Measurements from ENCODE around the gene HPS5.
A peak's percentile ranks its signal among the peaks of the same experiment; 100 is the strongest.
"Not testable (repeated sequence)": the region's sequence is repeated elsewhere in the genome, so short reads cannot be mapped to it uniquely, and the experiment has no call there.

The HPS5 gene, protein sequence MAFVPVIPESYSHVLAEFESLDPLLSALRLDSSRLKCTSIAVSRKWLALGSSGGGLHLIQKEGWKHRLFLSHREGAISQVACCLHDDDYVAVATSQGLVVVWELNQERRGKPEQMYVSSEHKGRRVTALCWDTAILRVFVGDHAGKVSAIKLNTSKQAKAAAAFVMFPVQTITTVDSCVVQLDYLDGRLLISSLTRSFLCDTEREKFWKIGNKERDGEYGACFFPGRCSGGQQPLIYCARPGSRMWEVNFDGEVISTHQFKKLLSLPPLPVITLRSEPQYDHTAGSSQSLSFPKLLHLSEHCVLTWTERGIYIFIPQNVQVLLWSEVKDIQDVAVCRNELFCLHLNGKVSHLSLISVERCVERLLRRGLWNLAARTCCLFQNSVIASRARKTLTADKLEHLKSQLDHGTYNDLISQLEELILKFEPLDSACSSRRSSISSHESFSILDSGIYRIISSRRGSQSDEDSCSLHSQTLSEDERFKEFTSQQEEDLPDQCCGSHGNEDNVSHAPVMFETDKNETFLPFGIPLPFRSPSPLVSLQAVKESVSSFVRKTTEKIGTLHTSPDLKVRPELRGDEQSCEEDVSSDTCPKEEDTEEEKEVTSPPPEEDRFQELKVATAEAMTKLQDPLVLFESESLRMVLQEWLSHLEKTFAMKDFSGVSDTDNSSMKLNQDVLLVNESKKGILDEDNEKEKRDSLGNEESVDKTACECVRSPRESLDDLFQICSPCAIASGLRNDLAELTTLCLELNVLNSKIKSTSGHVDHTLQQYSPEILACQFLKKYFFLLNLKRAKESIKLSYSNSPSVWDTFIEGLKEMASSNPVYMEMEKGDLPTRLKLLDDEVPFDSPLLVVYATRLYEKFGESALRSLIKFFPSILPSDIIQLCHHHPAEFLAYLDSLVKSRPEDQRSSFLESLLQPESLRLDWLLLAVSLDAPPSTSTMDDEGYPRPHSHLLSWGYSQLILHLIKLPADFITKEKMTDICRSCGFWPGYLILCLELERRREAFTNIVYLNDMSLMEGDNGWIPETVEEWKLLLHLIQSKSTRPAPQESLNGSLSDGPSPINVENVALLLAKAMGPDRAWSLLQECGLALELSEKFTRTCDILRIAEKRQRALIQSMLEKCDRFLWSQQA

DNA sequence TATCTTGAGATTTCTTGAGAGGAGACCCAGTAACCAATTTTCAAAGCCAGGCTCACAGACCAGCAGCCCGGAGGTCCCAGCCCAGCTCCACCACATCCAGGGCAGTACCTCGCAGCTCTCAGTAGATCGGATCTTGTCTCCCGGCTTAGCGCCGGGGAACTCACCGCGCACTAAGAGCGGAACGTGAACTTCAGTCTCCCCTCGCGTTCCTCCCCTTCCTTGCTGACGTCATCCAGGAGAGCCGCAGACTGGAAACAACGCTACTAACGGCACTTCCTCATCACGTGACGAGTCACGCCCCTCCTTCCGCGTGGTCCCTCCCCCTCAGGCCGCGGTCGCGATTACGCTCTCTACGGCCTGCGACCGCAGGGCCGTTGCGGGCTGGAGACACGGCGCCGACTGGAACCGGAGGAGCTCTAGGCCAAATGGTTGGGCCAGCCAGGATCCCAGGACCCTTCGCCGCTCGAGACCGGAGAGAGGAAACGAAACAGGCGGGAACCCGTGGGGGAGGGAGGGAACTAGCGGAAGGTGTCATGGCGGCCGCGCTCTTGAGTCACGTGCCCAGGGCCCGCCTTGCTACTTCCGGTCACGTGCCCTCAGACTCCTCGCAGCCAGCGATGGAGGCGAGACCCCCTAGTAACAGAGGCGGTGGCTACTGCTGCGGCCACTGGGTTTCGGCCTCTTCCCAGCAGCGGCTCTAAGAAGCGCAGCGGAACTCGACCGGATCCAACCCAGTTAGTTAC lies at the start of gene HPS5, which contains the start of gene GTF2H1:
Gene HPS5, minus strand, starts transcription at position 172 of the 743 bp plus-strand sequence. CDS start 4,282 bp downstream, outside the sequence.
Gene GTF2H1, plus strand, starts transcription at position 599 of the 743 bp plus-strand sequence. CDS start 10,508 bp downstream, outside the sequence.
- DNase-seq: peak; percentile 97

DNA sequence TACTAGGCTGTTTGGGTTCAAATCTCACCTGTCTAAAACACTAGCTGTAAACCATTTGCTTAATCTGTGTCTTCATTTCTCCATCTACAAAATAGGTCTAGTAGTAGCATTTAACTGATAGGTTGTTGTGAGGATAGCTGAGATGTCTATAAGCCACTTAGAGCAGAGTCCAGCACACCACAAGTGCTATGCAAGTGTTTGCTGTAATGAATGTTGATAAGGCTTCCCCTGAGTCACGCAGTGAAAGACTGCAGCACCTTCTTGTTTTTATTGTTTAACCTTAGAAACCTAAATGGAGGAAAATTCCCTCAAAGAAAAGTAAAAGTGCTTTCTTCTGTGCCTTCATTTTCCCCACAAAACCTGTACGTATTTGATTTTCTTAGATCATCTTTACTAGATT lies 49.3 kb upstream of the HPS5 start:
- DNase-seq: no peak

DNA sequence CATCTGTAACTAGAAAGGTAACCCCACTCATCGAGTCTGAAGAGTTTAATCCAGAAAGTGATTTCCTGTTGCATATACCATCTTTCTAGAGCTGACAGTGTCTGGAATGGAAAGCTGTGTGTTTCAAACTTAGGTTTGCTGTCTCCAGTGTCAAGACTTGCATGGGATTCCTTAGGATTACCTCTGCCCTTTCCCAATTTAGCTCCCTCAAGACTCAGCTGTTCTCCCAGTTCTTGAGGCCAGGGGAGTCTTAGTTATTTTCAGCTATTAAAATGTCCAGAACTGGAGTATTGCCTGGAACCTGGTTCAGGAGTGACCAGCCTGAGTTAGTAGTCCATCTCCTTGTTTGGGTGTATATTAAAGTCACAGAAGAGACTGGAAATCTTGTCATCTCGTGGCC lies 47.5 kb upstream of the HPS5 start:
- DNase-seq: no peak

DNA sequence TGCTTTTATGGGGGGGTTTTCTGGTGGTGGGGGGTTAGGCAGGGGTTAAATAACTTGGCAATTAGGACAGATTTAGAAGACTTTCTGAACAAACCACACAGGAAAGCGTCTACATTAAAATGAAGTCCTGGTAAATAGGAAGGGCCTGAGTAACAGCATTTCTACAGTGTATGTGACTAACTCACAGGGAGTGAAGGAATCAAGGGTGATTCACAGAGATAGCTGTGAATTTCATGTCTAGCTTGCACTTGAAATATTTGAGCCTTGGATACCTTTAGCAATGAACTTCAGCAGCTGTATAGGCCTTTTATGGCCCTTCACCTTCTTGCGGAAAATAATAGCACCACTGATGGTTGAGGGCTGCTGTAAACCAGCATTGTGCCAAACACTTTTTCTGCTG lies 46.3 kb upstream of the HPS5 start:
- DNase-seq: no peak

DNA sequence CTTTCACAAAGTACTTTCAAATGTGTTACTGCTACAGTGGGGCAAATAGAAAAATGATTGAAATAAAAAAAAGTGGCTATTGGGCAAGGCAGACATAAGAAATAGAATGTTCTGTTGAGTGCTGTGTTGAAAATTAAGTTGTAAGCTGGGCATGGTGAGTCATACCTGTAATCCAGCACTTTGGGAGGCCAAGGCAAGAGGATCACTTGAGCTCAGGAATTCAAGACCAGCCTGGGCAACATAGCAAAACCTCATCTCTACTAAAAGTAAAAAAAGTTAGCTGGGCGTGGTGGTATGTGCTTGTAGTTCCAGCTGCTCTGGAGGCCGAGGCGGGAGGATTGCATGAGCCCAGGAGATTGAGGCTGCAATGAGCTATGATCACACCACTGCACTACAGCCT lies 45.5 kb upstream of the HPS5 start:
- DNase-seq: no peak

DNA sequence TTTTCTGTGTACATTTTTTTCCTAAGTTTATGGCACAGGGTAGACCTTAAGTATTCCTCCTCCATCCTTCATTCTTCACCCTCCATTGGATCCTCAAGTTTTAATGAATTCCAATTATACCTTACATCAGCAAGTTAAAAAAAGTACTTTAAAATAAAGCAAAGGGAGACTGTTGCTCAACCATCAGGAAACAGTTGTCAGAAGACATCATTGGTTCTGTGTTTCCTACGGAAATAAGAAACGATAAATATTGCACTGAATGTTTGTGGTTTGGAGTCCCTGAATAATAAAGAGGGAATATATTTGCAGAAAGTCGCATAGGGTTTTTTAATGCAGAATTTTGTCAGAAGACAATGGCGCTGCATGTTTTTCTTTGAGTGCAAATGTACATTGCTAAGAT lies 44.3 kb upstream of the HPS5 start:
- no peak for DNase-seq

DNA sequence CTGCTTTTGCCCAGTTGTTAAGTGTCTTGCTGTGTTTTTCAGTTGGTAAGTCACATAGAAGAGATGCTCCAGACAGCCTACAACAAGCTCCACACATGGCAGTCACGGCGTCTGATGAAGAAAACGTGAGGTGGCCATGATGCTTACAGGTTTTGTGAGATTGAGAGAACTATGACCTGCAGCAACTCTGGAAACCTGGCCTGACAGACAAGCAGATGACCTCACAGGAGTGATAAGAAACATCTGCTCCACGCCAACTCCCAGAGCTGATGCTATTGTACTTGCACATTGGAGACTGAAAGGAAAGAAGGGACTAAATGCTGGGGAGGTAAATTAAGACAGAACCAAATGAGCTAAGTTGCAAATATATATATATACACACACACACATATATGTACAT lies 43.8 kb upstream of the HPS5 start:
- DNase-seq: no peak

DNA sequence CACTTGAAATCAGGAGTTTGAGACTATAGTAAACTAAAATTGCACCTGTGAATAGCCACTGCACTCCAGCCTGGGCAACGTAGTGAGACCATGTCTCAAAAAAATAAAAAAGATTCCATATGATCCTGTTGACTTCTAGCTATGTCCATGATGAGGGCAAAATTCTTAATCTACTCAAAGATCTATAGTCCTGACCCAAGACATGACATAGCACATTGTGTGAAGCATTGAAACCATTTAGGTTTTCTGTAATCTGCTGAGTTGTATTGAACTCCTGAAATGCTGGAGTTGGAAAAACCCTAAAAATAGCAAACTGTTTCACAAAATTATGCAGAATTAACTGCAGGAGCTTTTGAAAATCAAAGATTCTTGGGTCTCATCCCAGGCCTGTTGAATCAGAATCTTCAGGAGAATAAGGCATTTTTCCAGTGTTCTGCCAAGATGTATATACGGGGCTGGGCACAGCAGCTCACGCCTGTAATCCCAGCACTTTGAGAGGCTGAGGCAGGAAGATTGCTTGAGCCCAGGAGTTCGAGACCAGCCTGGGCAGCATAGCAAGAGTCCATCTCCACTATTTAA lies 42.6 kb upstream of the HPS5 start:
- DNase-seq: no peak

GRCh38 chr11:18361154-18361553 lies 39.2 kb upstream of the HPS5 start:
- DNase-seq: no peak

GRCh38 chr11:18358646-18359045 lies 36.7 kb upstream of the HPS5 start:
- DNase-seq: no peak

- DNase-seq: no peak
These were observed 30.6 kb upstream of the HPS5 start for GRCh38 chr11:18352581-18352980.

GRCh38 chr11:18347471-18348125 lies 25.7 kb upstream of the HPS5 start:
- DNase-seq: no peak

DNA sequence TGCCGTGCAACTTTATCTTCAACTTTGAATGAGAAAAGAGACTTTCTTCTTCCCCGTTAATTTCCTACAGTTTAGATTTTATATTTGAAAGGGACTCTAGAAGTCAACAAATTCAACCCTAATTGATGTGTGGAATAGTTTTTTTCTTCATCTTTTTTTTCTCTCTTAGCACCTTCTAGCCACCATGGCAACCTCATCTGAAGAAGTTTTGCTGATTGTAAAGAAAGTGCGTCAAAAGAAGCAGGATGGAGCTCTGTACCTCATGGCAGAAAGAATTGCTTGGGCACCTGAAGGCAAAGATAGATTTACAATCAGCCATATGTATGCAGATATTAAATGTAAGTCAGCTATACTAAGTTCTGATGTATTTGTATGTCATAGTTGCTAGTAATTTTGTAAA lies 11.0 kb upstream of the HPS5 start:
- DNase-seq: no peak

DNA sequence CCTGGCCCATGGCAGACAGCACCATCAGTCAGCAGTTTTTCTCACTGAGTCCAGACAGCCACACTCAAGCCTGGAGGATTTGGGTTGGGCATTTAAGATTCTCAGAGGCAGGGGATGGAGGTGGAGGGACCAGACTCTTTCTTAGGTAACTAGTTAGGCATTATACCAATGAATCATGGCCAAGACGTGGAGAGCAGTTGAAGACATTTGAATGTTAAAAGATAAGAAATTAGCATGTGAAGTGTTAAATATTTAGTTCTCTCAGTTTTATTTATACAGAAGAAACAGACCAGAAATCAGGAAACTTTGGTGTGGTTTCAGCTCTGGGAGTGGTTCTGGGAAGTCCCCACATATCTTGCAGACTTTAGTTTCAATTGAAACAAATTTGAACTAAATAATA lies 10.4 kb upstream of the HPS5 start:
- no peak for DNase-seq

DNA sequence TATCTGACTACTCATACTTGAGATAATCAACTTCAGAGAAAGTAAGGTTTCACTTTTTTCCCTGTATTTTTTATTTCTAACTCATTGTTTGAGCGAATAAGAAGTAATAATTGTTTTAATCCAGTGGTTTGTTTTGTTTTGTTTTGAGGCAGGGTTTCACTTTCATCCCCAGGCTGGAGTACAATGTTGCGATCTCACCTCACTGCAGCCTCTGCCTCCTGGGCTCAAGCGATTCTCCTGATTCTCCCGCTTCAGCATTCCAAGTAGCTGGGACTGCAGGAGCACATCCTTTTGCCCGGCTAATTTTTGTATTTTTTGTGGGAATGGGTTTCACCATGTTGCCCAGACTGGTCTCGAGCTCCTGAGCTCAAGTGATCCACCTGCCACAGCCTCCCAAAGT lies 9.0 kb upstream of the HPS5 start:
- DNase-seq: no peak

GRCh38 chr11:18329196-18329870 lies 7.4 kb upstream of the HPS5 start:
- no peak for DNase-seq

DNA sequence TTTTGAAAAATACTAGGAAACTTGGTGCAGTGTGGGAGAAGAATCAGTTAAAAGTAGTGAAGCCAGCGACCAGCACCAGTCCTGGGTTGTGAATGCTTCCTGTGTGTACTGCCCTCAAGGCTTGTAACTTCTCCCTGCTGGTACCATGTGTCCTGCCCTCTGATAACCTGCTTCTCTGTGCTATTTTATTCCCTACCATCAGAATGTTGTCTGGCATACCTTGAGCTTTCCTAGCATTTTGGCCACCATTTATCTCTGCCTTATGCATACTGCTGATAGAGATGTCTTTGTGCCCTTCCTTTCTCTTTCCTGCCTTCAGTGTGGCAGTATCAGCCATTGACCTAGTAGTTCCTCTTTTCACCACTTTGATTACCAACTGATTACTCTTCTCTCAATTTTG lies 2.4 kb upstream of the HPS5 start:
- no peak for DNase-seq

- not testable (repeated sequence) for DNase-seq
These were observed 1.9 kb upstream of the HPS5 start for GRCh38 chr11:18323881-18324280.

DNA sequence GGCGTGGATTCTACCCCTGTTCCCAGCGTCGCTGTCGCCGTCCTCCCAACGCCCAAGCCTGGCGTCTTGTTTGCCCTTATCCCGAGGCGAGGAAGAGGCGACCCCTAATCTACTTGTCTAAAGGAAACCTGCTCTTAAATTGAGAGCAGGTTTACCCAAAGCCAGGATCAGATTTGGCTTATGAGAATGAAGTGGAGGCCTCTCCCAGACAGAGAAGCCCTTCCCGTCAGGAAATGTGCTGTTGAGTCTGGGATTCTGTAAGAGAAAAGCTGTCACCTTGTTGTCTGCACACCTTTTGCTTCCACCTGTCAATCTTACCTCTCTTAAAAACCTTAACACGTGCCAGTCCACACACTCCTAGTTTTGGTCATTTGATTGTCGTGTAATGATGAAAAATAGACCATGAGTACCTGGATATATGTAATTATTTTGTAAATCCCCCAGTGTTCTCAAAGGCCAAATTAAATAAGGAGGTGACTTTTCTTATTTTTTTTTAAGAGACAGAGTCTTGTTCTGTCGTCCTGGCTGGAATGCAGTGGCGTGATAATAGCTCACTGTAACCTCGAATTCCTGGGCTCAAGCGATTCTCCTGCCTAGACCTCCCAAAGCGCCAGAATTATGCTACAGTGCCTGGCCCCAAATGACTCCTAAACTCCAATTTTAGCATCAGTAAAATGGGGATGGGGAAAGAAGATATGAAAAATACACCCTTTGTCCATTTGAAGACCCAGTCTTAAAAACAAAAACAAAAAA lies 1.1 kb upstream of the HPS5 start:
- no peak for DNase-seq

DNA sequence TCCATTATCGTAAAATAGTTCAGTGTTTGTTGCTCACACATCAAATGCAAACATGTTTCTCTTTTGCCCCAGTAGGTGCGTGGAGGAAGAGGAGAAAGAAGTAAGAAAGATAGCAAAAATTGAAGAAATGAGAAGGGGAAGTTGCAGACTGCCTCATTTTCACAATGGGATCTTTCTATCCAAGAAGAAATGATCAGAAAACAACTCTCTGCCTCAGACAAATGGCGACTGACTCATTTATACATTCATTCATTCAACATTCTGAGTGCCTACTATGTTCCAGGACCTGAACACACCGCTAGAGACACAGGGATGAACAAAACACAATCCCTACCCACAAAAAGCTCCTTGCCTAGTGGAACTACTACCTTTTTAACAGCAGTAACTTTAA lies 367 bp downstream of the HPS5 start:
- peak; percentile 30 for DNase-seq
